ENCODE results near the gene FGF8. TPM values are rescaled to one million over a fixed set of nuclear protein-coding genes. Genes with fewer than 3 reads are reported as not detected.

The FGF8 gene
- total RNA-seq, 1 experiment from 2014 or later, result 14.3 TPM

DNA sequence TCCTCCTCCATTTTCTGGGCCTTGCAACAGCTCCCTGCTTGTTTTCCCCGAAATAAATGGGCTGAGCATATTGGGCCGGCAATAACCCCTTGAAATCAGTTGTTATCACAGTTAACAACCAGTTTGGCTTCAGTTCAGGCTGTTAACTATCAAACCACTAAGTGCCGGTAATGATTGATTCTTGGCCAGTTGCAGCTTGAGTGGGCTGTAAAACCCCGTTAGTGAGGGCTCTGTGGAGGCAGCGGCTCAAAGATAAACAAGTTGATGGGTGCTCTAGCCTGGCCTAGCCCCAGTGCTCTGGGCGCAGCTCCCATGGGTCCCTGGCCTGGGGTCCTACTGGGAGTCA, 8.3 kb downstream of the FGF8 start:
- Histone ChIP-seq H2BK120ac (ENCODE audit: low read depth, low read length, poor library complexity, severe bottlenecking) (no peak overlapping the region), H3K14ac (ENCODE audit: insufficient read depth, low read length) (no peak overlapping the region; the same call in 1 of the 2 replicates), H2AFZ (ENCODE audit: low read length) (no peak overlapping the region), H3K4me2 (ENCODE audit: insufficient read depth, insufficient read length, low read length) (no peak overlapping the region), H4K8ac (replicated peaks; ENCODE audit: insufficient read length, low read depth, low read length) (no peak overlapping the region), H3K23me2 (ENCODE audit: insufficient read length, low read depth, low read length, poor library complexity, severe bottlenecking) (no peaks in the 10 kb centered on the region), H3K4ac (ENCODE audit: low read depth, low read length) (no peak overlapping the region), H2BK15ac (ENCODE audit: low read depth, low read length) (no peak overlapping the region), H4K5ac (ENCODE audit: insufficient read length, low read depth, low read length) (no peak overlapping the region), H3K18ac (ENCODE audit: insufficient read length, low read depth, low read length) (no peak overlapping the region), H3K79me1 (ENCODE audit: insufficient read depth, low read depth, low read length, poor library complexity, severe bottlenecking) (no peaks in the 10 kb centered on the region), H2BK20ac (ENCODE audit: low read depth, low read length, poor library complexity, severe bottlenecking) (no peak overlapping the region), H2BK5ac (ENCODE audit: insufficient read length, low read length) (no peak overlapping the region), H2AK5ac (ENCODE audit: insufficient read length, low read length) (no peak overlapping the region), H3K9ac (ENCODE audit: extremely low read depth, insufficient read length, low read length) (no peak overlapping the region), H3K4me1 (ENCODE audit: insufficient read depth, low read length) (peaks cover 2% of the 10 kb centered on the region; the same call in 1 of the 2 replicates), H2BK12ac (ENCODE audit: insufficient read length, low read depth, low read length) (no peak overlapping the region), H4K91ac (ENCODE audit: insufficient read length, low read depth, low read length) (no peak overlapping the region), H3T11ph (ENCODE audit: low read length) (no peak overlapping the region), H3K79me2 (ENCODE audit: insufficient read depth, low read length) (no peaks in the 10 kb centered on the region), H3K23ac (ENCODE audit: insufficient read length, low read depth, low read length) (no peak overlapping the region), H3K56ac (ENCODE audit: insufficient read length, low read depth, low read length) (no peak overlapping the region), H3K27me3 (ENCODE audit: insufficient read depth, low read length) (peaks cover 5% of the 10 kb centered on the region; the same call in 1 of the 2 replicates), H3K9me3 (ENCODE audit: control insufficient read depth, low read depth, low read length) (no peaks in the 10 kb centered on the region), H3K27ac (ENCODE audit: insufficient read length, low read depth, low read length) (no peak overlapping the region), H4K20me1 (ENCODE audit: control insufficient read depth, insufficient read depth, insufficient read length) (no peaks in the 10 kb centered on the region)
- DNase-seq, result no peak
- Mint-ChIP-seq H3K27ac (no peak overlapping the region), H3K4me3 (no peak overlapping the region), H3K27me3 (ENCODE audit: low read depth) (peaks cover 27% of the 10 kb centered on the region), H3K4me1 (peaks cover 13 to 23% of the 10 kb centered on the region in 2 experiments), H3K9me3 (no peaks in the 10 kb centered on the region), H3K36me3 (ENCODE audit: insufficient read depth in 1 of 3, low read depth in 3 of 3) (peaks cover 0 to 5% (median 0%) of the 10 kb centered on the region in 3 experiments; a peak in 3 of 7 replicates)
- TF ChIP-seq, protein P1, sequence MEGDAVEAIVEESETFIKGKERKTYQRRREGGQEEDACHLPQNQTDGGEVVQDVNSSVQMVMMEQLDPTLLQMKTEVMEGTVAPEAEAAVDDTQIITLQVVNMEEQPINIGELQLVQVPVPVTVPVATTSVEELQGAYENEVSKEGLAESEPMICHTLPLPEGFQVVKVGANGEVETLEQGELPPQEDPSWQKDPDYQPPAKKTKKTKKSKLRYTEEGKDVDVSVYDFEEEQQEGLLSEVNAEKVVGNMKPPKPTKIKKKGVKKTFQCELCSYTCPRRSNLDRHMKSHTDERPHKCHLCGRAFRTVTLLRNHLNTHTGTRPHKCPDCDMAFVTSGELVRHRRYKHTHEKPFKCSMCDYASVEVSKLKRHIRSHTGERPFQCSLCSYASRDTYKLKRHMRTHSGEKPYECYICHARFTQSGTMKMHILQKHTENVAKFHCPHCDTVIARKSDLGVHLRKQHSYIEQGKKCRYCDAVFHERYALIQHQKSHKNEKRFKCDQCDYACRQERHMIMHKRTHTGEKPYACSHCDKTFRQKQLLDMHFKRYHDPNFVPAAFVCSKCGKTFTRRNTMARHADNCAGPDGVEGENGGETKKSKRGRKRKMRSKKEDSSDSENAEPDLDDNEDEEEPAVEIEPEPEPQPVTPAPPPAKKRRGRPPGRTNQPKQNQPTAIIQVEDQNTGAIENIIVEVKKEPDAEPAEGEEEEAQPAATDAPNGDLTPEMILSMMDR (conservative IDR thresholded peaks at IDR 0.05), result no peak
- WGBS (ENCODE audit: extremely low coverage, insufficient read length, low lambda C conversion rate), result no CpG with 5 or more reads among the region's 6 CpGs
